GM23338 (cell line): ENCODE results near the gene BCHE. TPM values are rescaled to one million over a fixed set of nuclear protein-coding genes. Genes with fewer than 3 reads are reported as not detected.

ENCODE experiments used
- ATAC-seq: fragments of 200-7000 bp; cut with Tn5 transposase; 3 replicates; pipeline ENCODE4 v1.9.1; 2020
- DNase-seq: peaks from one replicate; pipeline ENCODE4 v3.0.0-alpha.2; 2015; ENCODE audit warnings: low spot score
- H2AFZ ChIP-seq: fragments of 200-600 bp; sonication (generic); 2 replicates; pipeline ENCODE4 v1.8.0; 2016; ENCODE audit warnings: antibody characterized with exemption, mild to moderate bottlenecking, moderate library complexity
- H3F3A ChIP-seq: fragments of 200-600 bp; sonication (generic); replicated peaks from 2 replicates; pipeline ENCODE4 v1.8.0; 2017; ENCODE audit warnings: antibody characterized with exemption, mixed run types, low read depth
- H3K27ac ChIP-seq: fragments of 200-600 bp; sonication (generic); 2 replicates; pipeline ENCODE4 v1.6.1; 2016; ENCODE audit warnings: low read depth
- H3K27me3 ChIP-seq: fragments of 200-600 bp; sonication (generic); 2 replicates; pipeline ENCODE4 v1.8.0; 2016; ENCODE audit warnings: mild to moderate bottlenecking, mixed run types, moderate library complexity; ENCODE audit not compliant: insufficient read depth
- H3K36me3 ChIP-seq: fragments of 200-600 bp; sonication (generic); 2 replicates; pipeline ENCODE4 v1.8.0; 2016; ENCODE audit warnings: mild to moderate bottlenecking; ENCODE audit not compliant: insufficient read depth
- H3K4me1 ChIP-seq: fragments of 200-600 bp; sonication (generic); 2 replicates; pipeline ENCODE4 v1.8.0; 2016; ENCODE audit warnings: mild to moderate bottlenecking, moderate library complexity; ENCODE audit not compliant: insufficient read depth
- H3K4me2 ChIP-seq: fragments of 200-600 bp; sonication (generic); 2 replicates; pipeline ENCODE4 v1.7.1; 2017; ENCODE audit warnings: mixed run types
- H3K4me3 ChIP-seq: fragments of 200-600 bp; sonication (generic); 2 replicates; pipeline ENCODE4 v1.6.1; 2016; ENCODE audit warnings: mixed run types
- H3K79me2 ChIP-seq: fragments of 200-600 bp; sonication (generic); replicated peaks from 2 replicates; pipeline ENCODE4 v1.8.0; 2017; ENCODE audit warnings: mild to moderate bottlenecking; ENCODE audit not compliant: insufficient read depth
- H3K9me2 ChIP-seq: fragments of 200-600 bp; sonication (generic); 2 replicates; pipeline ENCODE4 v1.8.0; 2017; ENCODE audit not compliant: insufficient read depth
- H4K20me1 ChIP-seq: fragments of 200-600 bp; sonication (generic); replicated peaks from 2 replicates; pipeline ENCODE4 v1.8.0; 2017; ENCODE audit warnings: mild to moderate bottlenecking; ENCODE audit not compliant: insufficient read depth
- H3K27ac Mint-ChIP-seq: 2 replicates; pipeline ENCODE4 v1.8.0; 2020; ENCODE audit warnings: inconsistent platforms, mild to moderate bottlenecking, moderate library complexity, mixed read lengths
- H3K27me3 Mint-ChIP-seq: 3 replicates; pipeline ENCODE4 v1.8.0; 2022; ENCODE audit warnings: low read depth, mild to moderate bottlenecking, moderate library complexity, mixed read lengths, inconsistent platforms; ENCODE audit not compliant: insufficient read depth, poor library complexity
- H3K36me3 Mint-ChIP-seq: 3 replicates; pipeline ENCODE4 v1.8.0; 2021; ENCODE audit warnings: low read depth, mild to moderate bottlenecking, inconsistent platforms, moderate library complexity, mixed read lengths
- H3K4me1 Mint-ChIP-seq: 3 replicates; pipeline ENCODE4 v1.8.0; 2020; ENCODE audit warnings: mild to moderate bottlenecking, inconsistent platforms, mixed read lengths
- H3K4me3 Mint-ChIP-seq: 3 replicates; pipeline ENCODE4 v1.8.0; 2021; ENCODE audit warnings: moderate library complexity, mild to moderate bottlenecking, inconsistent platforms, mixed read lengths
- H3K9me3 Mint-ChIP-seq: 3 replicates; pipeline ENCODE4 v1.8.0; 2020; ENCODE audit warnings: moderate library complexity, mild to moderate bottlenecking, inconsistent platforms, mixed read lengths
- CREB1 ChIP-seq: fragments of 250-450 bp; sonication (Bioruptor Pico); IDR thresholded peaks from 2 replicates; pipeline ENCODE4 v1.5.0; 2020; ENCODE audit warnings: low read depth, mild to moderate bottlenecking, moderate library complexity
- CTCF ChIP-seq, 2 experiments: fragments of 200-600 bp in 1 of 2; sonication (generic) in 1 of 2; conservative IDR thresholded peaks; 2 replicates each; pipeline versions ENCODE4 v1.5.1 to v1.6.1; 2016 to 2017; ENCODE audit warnings: antibody characterized with exemption in 2 of 2, low read depth in 2 of 2, mild to moderate bottlenecking in 2 of 2, moderate library complexity in 1 of 2
- ETS1 ChIP-seq: IDR thresholded peaks from 2 replicates; pipeline ENCODE4 v1.6.1; 2016; ENCODE audit warnings: antibody characterized with exemption
- EZH2 ChIP-seq: fragments of 200-600 bp; sonication (generic); IDR thresholded peaks from one replicate; pipeline ENCODE4 v1.8.0; 2017; ENCODE audit warnings: antibody characterized with exemption, mild to moderate bottlenecking, low read depth; ENCODE audit not compliant: unreplicated experiment
- EZH2phosphoT487 ChIP-seq: fragments of 200-600 bp; sonication (generic); IDR thresholded peaks from one replicate; pipeline ENCODE4 v1.8.1; 2018; ENCODE audit warnings: antibody characterized with exemption; ENCODE audit not compliant: unreplicated experiment
- JUNB ChIP-seq: IDR thresholded peaks from one replicate; pipeline ENCODE4 v1.6.1; 2016; ENCODE audit warnings: antibody characterized with exemption; ENCODE audit not compliant: unreplicated experiment
- NANOG ChIP-seq: IDR thresholded peaks from 2 replicates; pipeline ENCODE4 v1.6.1; 2016; ENCODE audit warnings: antibody characterized with exemption, borderline replicate concordance
- POLR2AphosphoS5 ChIP-seq: IDR thresholded peaks from 2 replicates; pipeline ENCODE4 v1.6.1; 2016; ENCODE audit warnings: antibody characterized with exemption, low read depth
- REST ChIP-seq: IDR thresholded peaks from one replicate; pipeline ENCODE4 v1.6.1; 2018; ENCODE audit warnings: antibody characterized with exemption; ENCODE audit not compliant: unreplicated experiment
- STAT1 ChIP-seq: IDR thresholded peaks from one replicate; pipeline ENCODE4 v1.6.1; 2016; ENCODE audit warnings: antibody characterized with exemption; ENCODE audit not compliant: unreplicated experiment
- ZNF114 ChIP-seq: fragments of 250-450 bp; sonication (Bioruptor Pico); IDR thresholded peaks from 2 replicates; pipeline ENCODE4 v1.5.0; 2020; ENCODE audit warnings: mild to moderate bottlenecking, moderate library complexity
- ZNF462 ChIP-seq: fragments of 250-450 bp; sonication (Bioruptor Pico); IDR thresholded peaks from 2 replicates; pipeline ENCODE4 v1.5.0; 2020; ENCODE audit warnings: mild to moderate bottlenecking, moderate library complexity
- polyA plus RNA-seq: library from polyadenylated mRNA; unstranded; fragments of >200 nt; fragmentation: Nextera tagmentation; extraction: Ambion mirVana; gene quantifications from 2 replicates; pipeline ENCODE4 v1.2.1, GENCODE V29; 2016
- total RNA-seq: library from RNA; depleted of rRNA; stranded (reverse); fragments of >200 nt; shearing (Covaris generic); gene quantifications from 2 replicates; pipeline ENCODE4 v1.2.3, GENCODE V29; 2014

Gene BCHE
- total and polyA plus RNA-seq, 2 experiments from 2014 or later = 0.73 to 1.1 TPM

- TF ChIP-seq JUNB (no peak), EZH2phosphoT487 (no peak), ZNF114 (CRISPR knock-in tag) (no peak), POLR2AphosphoS5 (no peak), ETS1 (no peak), EZH2 (no peak), NANOG (no peak), STAT1 (no peak), CREB1 (CRISPR knock-in tag) (no peak)
These were observed 51.2 kb downstream of the BCHE start (continued) for GRCh38 chr3:165786013-165786412.

GRCh38 chr3:165784337-165784736 is 52.9 kb downstream of the BCHE start:
- H3K4me1 ChIP-seq = no peaks in the 10 kb centered on the region
- no peaks in the 10 kb centered on the region for H3F3A ChIP-seq
- Mint-ChIP-seq H3K36me3 (no peaks in the 10 kb centered on the region), H3K27me3 (no peaks in the 10 kb centered on the region), H3K27ac (no peak overlapping the region), H3K4me3 (no peak overlapping the region), H3K4me1 (no peaks in the 10 kb centered on the region), H3K9me3 (no peaks in the 10 kb centered on the region)
- no peaks in the 10 kb centered on the region; the same call in 1 of the 2 replicates for H3K9me2 ChIP-seq
- H3K27me3 ChIP-seq = no peaks in the 10 kb centered on the region
- no peaks in the 10 kb centered on the region for H3K36me3 ChIP-seq
- no peak for ATAC-seq
- H3K27ac ChIP-seq = no peak overlapping the region
- H4K20me1 ChIP-seq = no peaks in the 10 kb centered on the region
- H2AFZ ChIP-seq = no peak overlapping the region
- no peaks in the 10 kb centered on the region for H3K79me2 ChIP-seq
- no peak for DNase-seq
- no peak overlapping the region for H3K4me3 ChIP-seq
- no peak overlapping the region for H3K4me2 ChIP-seq
- TF ChIP-seq JUNB = no peak
- TF ChIP-seq REST = no peak
- no peak for TF ChIP-seq POLR2AphosphoS5
- TF ChIP-seq ETS1 = no peak
- no peak for TF ChIP-seq CTCF (conservative IDR thresholded peaks at IDR 0.05; ENCODE audit: low read depth in 2 of 2)
- no peak for TF ChIP-seq ZNF114 (CRISPR knock-in tag)
- no peak for TF ChIP-seq ZNF462 (CRISPR knock-in tag)
